DND-41 (cell line): ENCODE results near the gene CACNA2D1.

Experiments used
- ATAC-seq: fragments of 200-7000 bp; cut with Tn5 transposase; 3 replicates; pipeline ENCODE4 v1.9.1; 2021; ENCODE audit warnings: low read depth; ENCODE audit not compliant: insufficient read depth
- DNase-seq: peaks from one replicate; pipeline ENCODE4 v3.0.0-alpha.2; 2020
- H2AFZ ChIP-seq: 2 replicates; pipeline ENCODE4 v1.6.0; 2012; ENCODE audit warnings: low read depth, low read length
- H3K27ac ChIP-seq: 2 replicates; pipeline ENCODE4 v1.5.1; 2012; ENCODE audit warnings: low read length, inconsistent platforms
- H3K27me3 ChIP-seq: fragments of 200-600 bp; sonication (generic); 2 replicates; pipeline ENCODE4 v1.6.0; 2012; ENCODE audit warnings: low read length, mild to moderate bottlenecking, inconsistent platforms; ENCODE audit not compliant: insufficient read depth, poor library complexity
- H3K36me3 ChIP-seq: 2 replicates; pipeline ENCODE4 v1.5.1; 2012; ENCODE audit warnings: low read length, inconsistent platforms; ENCODE audit not compliant: insufficient read depth
- H3K4me1 ChIP-seq: 2 replicates; pipeline ENCODE4 v1.5.1; 2012; ENCODE audit warnings: mild to moderate bottlenecking, low read length; ENCODE audit not compliant: insufficient read depth
- H3K4me2 ChIP-seq: 2 replicates; pipeline ENCODE4 v1.6.0; 2012; ENCODE audit warnings: mild to moderate bottlenecking, moderate library complexity, low read length, inconsistent platforms; ENCODE audit not compliant: insufficient read depth
- H3K4me3 ChIP-seq, 2 experiments: fragments of 200-600 bp in 1 of 2; shearing (Covaris generic) in 1 of 2; 2 replicates each; pipeline ENCODE4 v1.5.1; 2012 to 2016; ENCODE audit warnings: inconsistent platforms in 2 of 2, low read length in 2 of 2, mild to moderate bottlenecking in 2 of 2, low read depth in 1 of 2, moderate library complexity in 1 of 2
- H3K79me2 ChIP-seq: 2 replicates; pipeline ENCODE4 v1.6.0; 2012; ENCODE audit warnings: low read length, inconsistent platforms; ENCODE audit not compliant: insufficient read depth
- H3K9ac ChIP-seq: 2 replicates; pipeline ENCODE4 v1.6.0; 2012; ENCODE audit warnings: low read depth, mild to moderate bottlenecking, inconsistent platforms, low read length, moderate library complexity
- H3K9me3 ChIP-seq: 2 replicates; pipeline ENCODE4 v1.5.1; 2012; ENCODE audit warnings: low read length, moderate library complexity, mild to moderate bottlenecking, inconsistent platforms; ENCODE audit not compliant: insufficient read depth, severe bottlenecking
- H4K20me1 ChIP-seq: 2 replicates; pipeline ENCODE4 v1.6.0; 2012; ENCODE audit warnings: low read length; ENCODE audit not compliant: insufficient read depth
- CTCF ChIP-seq: IDR thresholded peaks from 2 replicates; pipeline ENCODE4 v1.5.1; 2012; ENCODE audit warnings: borderline replicate concordance, low read length, moderate library complexity, mild to moderate bottlenecking; ENCODE audit not compliant: poor library complexity, severe bottlenecking; ENCODE audit errors: extremely low read depth
- EZH2 ChIP-seq: IDR thresholded peaks from 3 replicates; pipeline ENCODE4 v1.6.1; 2012; ENCODE audit warnings: borderline replicate concordance, low read depth, mild to moderate bottlenecking, moderate library complexity, low read length, inconsistent platforms; ENCODE audit not compliant: severe bottlenecking

CACNA2D1 gene

GRCh38 chr7:82449910-82450309 lies 6.3 kb upstream of the CACNA2D1 start:
- Histone ChIP-seq H3K36me3 (no peaks in the 10 kb centered on the region), H3K4me3 (no peak overlapping the region), H3K27me3 (no peaks in the 10 kb centered on the region), H4K20me1 (no peaks in the 10 kb centered on the region), H3K79me2 (no peaks in the 10 kb centered on the region), H3K4me2 (no peak overlapping the region), H3K4me1 (no peaks in the 10 kb centered on the region), H3K27ac (no peak overlapping the region), H3K9ac (no peak overlapping the region), H2AFZ (no peak overlapping the region), H3K9me3 (no peaks in the 10 kb centered on the region)
- ATAC-seq, result no peak
- TF ChIP-seq EZH2 (no peak), CTCF (no peak)
- no peak for DNase-seq

- no peaks in the 10 kb centered on the region for H3K4me1 ChIP-seq
- H3K79me2 ChIP-seq, result no peaks in the 10 kb centered on the region
- H3K36me3 ChIP-seq, result no peaks in the 10 kb centered on the region
- no peak overlapping the region for H3K9ac ChIP-seq
- H3K27me3 ChIP-seq, result no peaks in the 10 kb centered on the region
- no peaks in the 10 kb centered on the region for H4K20me1 ChIP-seq
- no peak for DNase-seq
- no peak overlapping the region for H3K4me3 ChIP-seq
- TF ChIP-seq CTCF, result no peak
- TF ChIP-seq EZH2, result no peak
- no peak overlapping the region for H3K27ac ChIP-seq
- no peak for ATAC-seq
- H3K9me3 ChIP-seq, result no peaks in the 10 kb centered on the region
- H3K4me2 ChIP-seq, result no peak overlapping the region
- no peak overlapping the region for H2AFZ ChIP-seq
Measured at GRCh38 chr7:82446897-82447296, 3.3 kb upstream of the CACNA2D1 start.

GRCh38 chr7:82445271-82445670 lies 1.7 kb upstream of the CACNA2D1 start:
- ATAC-seq, result no peak
- no peak overlapping the region for H3K4me3 ChIP-seq
- TF ChIP-seq EZH2 (no peak), CTCF (no peak)
- H3K79me2 ChIP-seq, result no peaks in the 10 kb centered on the region
- no peaks in the 10 kb centered on the region for H4K20me1 ChIP-seq
- H3K36me3 ChIP-seq, result no peaks in the 10 kb centered on the region
- DNase-seq, result no peak
- H3K4me2 ChIP-seq, result no peak overlapping the region
- H2AFZ ChIP-seq, result no peak overlapping the region
- no peaks in the 10 kb centered on the region for H3K9me3 ChIP-seq
- no peaks in the 10 kb centered on the region for H3K4me1 ChIP-seq
- H3K27me3 ChIP-seq, result no peaks in the 10 kb centered on the region
- no peak overlapping the region for H3K27ac ChIP-seq
- H3K9ac ChIP-seq, result no peak overlapping the region

GRCh38 chr7:82444220-82444909 lies 788 bp upstream of the CACNA2D1 start:
- Histone ChIP-seq H3K4me3 (no peak overlapping the region), H2AFZ (no peak overlapping the region)

More at GRCh38 chr7:82444220-82444909, 788 bp upstream of the CACNA2D1 start:
- DNase-seq (no peak), ATAC-seq (no peak)
- H3K4me1 ChIP-seq, result no peaks in the 10 kb centered on the region
- no peaks in the 10 kb centered on the region for H3K79me2 ChIP-seq
- H3K36me3 ChIP-seq, result no peaks in the 10 kb centered on the region
- H3K27me3 ChIP-seq, result no peaks in the 10 kb centered on the region
- no peak overlapping the region for H3K4me2 ChIP-seq
- no peaks in the 10 kb centered on the region for H4K20me1 ChIP-seq
- H3K9ac ChIP-seq, result no peak overlapping the region
- H3K9me3 ChIP-seq, result no peaks in the 10 kb centered on the region
- no peak for TF ChIP-seq CTCF
- no peak for TF ChIP-seq EZH2
- no peak overlapping the region for H3K27ac ChIP-seq
